Sciatic nerve (tissue), 2 donors: Measurements from ENCODE around the gene BTAF1. TPM values are rescaled to one million over a fixed set of nuclear protein-coding genes. Genes with fewer than 3 reads are reported as not detected.
A peak's percentile ranks its signal among the peaks of the same experiment; 100 is the strongest.

ENCODE experiments used
- ATAC-seq: fragments of 200-7000 bp; cut with Tn5 transposase; one replicate; pipeline ENCODE4 v1.9.1; 2020; ENCODE audit warnings: mild to moderate bottlenecking, moderate library complexity
- DNase-seq: peaks from one replicate; pipeline ENCODE4 v3.0.0-alpha.2; 2020; ENCODE audit warnings: low spot score
- intact Hi-C: fragments of 100-400 bp; cut with DNase I; formaldehyde crosslinking; loops from one replicate; pipeline ENCODE4 v1.14.2; 2022
- total RNA-seq: library from RNA; stranded (reverse); fragmentation: NEBNext Ultra II Directional; extraction: Animal tissue kit (Norgen Biotek cat#: 25700); gene quantifications from one replicate; pipeline ENCODE4 v1.2.1, GENCODE V29; 2021
- donor health status: DM: no; HTN: no; CAD: no.
- donor health status: DM: no; HTN: no; CAD: no.

Gene BTAF1
- total RNA-seq, 1 donor from 2014 or later = 57.1 TPM

DNA sequence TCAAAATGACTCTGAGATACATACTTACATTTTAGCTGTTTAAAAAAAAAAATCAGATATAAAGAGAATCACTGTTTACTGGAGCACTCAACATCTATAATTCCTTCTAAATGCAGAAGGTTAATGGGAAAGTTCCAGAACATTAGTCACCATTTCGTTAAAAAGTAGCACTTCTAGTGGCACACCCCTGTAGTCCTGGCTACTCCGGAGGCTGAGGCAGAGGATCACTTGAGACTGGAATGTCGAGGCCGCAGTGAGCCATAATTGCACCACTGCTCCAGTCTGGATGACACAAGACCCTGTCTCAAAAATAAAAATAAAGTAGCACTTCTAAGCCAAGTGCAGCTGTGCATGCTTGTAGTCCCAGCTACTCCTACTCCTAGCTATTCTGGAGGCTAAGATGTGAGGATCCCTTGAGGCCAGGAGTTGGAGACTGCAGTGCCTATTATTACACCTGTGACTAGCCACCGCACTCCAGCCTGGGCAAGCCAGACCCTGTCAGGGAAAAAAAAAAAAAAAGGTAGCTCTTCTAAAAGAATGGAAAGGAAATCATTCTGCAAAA is 16.5 kb upstream of the BTAF1 start:
- intact Hi-C loops = no loop called here
- DNase-seq (no peak), ATAC-seq (no peak)

DNA sequence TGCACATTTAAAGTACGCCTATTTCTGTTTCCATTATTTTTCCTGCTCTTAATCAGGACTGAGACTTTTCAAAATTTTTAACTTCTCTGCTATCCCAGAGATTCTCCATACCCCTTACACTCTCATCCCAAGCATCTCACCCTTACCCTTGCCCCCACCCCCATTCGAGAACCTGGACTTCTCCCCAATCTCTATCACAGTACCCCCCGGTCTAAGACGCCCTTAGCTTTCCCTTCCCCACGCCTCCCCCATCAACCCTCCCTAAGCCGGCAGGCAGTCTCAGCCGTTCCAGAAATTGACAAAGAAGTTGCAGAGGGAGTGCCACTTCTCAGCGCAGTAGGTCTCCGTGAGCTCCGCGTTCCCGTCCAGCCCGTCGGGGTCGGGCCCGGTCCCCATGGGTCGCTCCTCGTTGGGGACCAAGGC is 15.6 kb upstream of the BTAF1 start:
- no peak for DNase-seq
- ATAC-seq = peak; percentile 31
- intact Hi-C loops = no loop called here

DNA sequence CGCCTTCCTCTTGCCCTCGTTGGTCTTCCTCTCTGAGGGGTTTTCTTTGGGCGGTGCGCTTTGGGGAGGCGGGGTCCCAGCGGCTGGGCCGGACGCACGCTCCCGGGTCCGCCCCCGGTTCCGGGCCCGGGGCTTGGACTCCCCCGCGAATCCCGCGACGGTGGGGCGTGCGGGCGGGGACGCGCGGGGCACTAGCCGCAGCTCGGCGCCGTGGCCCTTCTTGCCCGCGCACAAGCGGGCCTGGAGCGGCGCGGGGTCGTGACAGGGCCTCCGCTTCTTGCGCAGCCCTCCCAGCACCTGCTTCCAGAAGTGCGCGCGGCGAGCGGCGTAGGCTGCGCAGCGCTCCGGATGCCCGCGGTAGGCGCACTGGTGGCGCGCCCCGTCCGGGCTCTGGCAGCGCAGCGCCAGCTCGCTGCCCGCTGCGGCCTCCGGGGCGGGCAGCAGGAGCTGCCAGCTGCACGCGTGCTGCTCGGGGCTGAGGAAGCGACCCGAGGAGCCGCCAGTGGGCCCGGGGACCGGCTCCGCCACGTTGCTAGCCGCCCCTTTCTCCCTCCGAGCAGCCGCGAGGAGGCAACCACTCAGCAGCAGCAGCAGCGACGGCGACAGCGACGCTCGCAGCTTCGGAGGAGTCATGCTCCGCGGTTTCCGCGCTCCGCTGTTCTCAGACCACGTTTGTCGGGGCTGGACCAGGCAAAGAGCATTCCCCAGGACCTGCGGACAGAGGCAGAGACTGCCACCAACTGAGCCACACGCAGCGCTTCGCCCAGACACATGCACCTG is 15.0 kb upstream of the BTAF1 start:
- DNase-seq (peak; percentile 79), ATAC-seq (peak; percentile 94)
- intact Hi-C loops = no loop called here

DNA sequence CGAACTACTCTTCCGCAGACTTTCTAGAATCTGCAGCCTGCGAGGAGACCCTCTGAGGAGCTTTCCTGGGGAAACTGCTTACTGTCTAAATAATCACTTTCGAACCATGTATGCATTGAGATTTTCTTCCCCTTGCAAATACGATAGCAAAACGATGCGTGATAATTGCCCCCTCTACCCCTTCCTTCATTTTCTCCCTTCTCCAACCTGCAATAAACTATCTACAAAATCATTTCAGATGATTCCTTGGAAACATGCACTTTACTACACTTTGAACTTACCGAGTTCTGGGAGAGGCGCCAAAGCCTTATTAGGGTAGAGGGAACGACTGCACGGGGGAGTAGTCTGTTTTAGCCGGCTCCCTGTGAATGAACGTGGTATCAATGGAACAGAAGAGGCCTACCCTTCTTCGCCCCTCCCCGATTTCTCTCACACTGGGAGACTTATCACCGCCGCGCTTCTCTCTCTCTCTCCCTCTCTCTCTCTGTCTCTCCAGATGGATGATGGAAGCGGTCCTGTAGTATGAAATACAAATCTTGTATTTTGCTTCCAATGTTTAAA is 14.4 kb upstream of the BTAF1 start, which contains the start of gene FGFBP3:
TSS of gene FGFBP3 (minus strand) at position 370 of the 561 bp plus-strand sequence. CDS start 517 bp downstream, outside the sequence.
- peak; percentile 77 for ATAC-seq
- DNase-seq = no peak
- intact Hi-C loops = no loop called here

DNA sequence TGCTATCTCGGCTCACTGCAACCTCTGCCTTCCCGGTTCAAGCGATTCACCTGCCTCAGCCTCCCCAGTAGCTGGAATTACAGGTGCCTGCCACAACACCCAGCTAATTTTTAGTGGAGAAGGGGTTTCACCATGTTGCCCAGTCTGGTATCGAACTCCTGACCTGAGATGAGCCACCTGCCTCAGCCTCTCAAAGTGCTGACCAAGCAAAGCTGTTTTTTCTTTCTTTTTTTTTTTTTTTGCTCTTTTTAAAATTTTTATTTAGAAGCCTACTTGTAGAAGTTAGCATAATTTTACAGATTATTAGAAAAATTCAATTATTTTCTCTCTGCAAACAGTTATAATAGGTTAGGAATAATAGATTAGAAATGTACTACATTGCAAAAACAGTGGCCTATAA is 13.1 kb upstream of the BTAF1 start:
- ATAC-seq = no peak
- intact Hi-C loops = no loop called here
- DNase-seq = no peak

DNA sequence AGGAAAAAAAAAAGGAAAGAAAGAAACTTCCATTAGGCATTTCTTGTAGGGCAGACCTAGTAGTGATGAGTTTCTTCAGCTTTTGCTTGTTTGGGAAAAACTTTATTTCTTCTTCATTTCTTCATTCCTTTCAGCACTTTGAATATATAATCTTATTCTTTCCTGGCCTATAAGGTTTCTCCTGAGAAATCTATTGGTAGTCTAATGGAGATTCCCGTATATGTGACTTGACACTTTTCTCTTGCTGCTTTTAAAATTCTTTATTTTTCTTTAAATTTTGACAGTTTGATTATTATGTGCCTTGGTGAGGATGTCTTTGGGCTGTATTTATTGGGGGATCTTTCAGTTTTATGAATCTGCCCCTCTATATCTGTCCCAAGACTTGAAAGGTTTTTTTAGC is 3.9 kb upstream of the BTAF1 start:
- intact Hi-C loops = no loop called here
- ATAC-seq (no peak), DNase-seq (no peak)

DNA sequence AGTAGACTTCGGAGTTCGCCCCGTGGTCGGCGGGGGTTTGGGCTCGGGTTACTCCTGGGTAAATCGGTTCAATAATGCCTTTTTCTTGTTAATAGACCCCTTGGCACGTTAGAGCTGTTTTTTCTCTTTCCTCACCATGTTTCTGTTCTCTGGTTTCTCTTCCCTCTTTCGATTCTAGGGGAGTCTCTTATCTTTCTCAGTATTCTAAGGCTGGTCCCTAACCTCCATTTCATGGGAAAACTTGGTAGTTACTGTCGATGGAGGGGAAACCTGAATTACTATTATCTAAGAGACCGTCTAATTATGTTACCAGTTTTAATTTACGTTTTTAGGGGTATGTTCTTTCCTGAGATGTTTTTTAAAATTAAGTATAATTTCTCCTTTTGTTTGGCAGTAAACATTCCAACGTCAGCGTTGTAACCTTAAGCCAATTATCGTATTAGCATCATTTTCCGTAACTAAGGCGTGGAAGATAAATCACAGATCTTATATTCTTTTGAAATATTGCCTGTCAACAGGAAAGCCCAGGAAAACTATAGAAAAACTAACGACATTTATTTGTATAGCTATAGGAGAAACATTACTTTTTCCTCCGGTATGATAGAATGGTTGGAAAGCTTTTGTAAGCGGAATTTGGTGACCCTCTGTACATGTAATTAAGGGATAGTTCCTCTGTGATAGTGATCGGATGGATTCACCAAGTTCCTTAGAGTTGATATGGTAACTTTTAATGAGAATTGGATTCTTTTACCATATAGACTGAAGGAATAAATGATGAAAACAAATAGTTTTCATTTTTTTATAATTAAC is 847 bp downstream of the BTAF1 start:
- intact Hi-C loops = no loop called here
- no peak for DNase-seq
- peak; percentile 9 for ATAC-seq

DNA sequence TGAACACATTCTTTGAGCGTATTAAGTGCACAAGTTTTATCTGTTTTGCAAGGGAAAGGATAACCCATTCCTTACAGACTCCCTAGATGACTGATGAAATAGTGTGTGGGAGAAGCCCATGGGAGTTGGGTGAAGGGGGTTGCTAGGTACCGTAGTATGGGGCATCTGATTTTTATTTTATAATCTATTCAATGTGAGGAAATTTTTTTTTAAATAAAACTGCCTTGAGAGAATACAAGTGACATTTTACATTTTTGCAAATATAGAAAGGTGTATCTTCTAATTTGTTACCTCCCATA is 1.4 kb downstream of the BTAF1 start:
- DNase-seq = no peak
- ATAC-seq = no peak
- intact Hi-C loops = no loop called here

DNA sequence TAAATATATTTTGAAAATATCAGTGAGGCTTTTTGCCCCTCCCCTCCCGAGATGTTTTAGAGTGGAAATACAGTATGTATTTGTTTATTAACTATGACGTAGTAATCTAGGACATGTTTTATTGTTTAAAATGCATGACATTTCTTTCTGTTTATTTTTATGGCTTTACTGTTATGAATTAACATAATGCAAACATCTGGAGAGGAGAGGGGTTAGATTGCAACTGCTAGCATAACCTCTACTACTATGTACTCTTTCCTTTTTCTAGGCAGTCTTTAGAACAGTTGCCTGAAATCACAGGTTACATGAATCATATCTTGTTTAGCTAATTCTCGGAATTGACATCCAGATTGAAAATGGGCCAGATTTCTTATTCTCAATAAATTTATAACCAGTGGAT is 7.4 kb downstream of the BTAF1 start:
- DNase-seq (no peak), ATAC-seq (no peak)
- intact Hi-C loops = no loop called here

DNA sequence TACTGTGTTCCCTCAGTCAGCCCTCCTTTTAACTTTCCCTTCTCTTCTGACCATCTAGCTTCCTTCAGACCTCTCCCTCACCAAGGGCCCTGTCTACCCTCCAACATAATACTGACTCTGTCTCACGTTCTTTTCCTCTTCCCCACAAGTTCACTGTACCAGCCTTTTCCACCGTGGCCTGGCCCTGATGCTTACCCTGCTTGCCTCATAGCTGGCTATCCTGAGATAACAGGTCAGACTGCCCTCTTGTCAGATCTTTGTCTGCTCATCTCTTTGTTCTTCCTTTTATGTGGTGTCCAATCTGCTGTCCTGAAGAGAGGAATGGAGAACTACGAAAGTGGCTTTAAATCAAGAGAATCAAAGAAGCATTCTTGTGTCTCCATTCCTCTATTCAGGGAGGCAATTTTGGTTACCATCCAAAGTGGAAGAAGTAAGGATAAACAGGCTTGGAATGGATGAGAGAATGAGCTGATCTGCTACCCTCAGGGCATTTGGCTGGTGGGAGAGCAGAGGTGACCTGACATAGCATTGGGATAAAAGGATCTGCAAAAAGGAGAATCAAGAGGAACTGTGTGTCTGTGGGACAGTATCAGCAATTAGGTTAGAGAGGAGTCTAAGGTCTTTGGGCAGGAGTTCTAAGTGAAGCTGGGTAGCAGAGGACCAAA is 8.1 kb downstream of the BTAF1 start:
- ATAC-seq (no peak), DNase-seq (no peak)
- intact Hi-C loops = no loop called here

DNA sequence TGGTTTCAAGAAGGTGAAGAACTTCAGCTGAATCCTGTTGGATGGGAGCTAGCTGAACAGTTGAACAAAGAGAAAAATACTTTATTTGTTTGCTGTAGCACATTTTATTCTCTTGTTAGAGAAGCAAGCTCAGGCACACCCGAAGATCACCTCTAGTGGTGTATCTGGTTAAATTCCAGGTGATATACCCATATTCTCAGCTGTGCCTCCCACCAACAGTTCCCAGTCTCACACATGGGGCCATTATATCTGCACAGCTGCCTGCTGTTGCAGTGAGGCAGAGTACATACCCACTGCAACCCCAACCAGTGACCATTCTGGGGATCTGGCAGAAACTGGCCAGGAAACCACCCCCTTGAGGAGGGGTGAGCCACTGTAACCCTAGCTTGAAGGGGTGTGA is 9.2 kb downstream of the BTAF1 start:
- DNase-seq (no peak), ATAC-seq (no peak)
- intact Hi-C loops = no loop called here

DNA sequence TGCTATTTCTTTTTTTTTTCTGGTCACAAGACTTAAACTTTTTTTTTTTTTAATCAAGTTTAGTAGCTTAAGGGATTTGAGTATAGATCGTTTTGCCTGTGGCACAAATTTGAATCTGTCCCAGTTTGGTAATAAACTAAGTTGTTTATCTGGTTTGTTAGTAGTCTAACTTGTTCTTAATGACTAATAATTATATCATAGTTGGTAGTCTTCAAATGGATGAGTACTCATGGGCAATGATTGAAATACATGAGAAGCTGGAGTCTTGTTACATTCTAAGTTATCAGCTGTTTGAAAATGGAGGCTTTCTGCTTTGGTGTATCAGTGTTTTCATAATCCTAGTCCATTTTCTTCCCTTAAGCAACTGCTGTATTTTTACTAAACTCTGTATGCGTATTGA is 12.3 kb downstream of the BTAF1 start:
- intact Hi-C loops = no loop called here
- no peak for DNase-seq
- ATAC-seq = no peak

DNA sequence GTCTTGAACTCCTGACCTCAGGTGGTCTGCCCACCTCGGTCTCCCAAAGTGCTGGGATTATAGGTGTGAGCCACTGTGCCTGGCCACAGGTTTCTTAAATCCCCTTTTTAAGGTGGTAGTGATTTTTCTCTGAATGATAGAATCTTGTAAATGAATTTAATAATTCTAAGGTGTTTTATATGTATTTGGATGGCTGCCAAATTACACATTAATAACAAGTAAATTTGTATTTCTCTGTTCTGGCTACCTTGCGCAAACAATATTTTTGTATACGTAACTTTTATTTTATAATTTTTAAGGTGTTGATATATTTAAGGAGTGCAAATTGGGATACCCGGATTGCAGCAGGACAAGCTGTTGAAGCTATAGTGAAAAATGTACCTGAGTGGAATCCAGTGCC is 16.1 kb downstream of the BTAF1 start:
- DNase-seq = no peak
- no peak for ATAC-seq
- intact Hi-C loops = no loop called here

DNA sequence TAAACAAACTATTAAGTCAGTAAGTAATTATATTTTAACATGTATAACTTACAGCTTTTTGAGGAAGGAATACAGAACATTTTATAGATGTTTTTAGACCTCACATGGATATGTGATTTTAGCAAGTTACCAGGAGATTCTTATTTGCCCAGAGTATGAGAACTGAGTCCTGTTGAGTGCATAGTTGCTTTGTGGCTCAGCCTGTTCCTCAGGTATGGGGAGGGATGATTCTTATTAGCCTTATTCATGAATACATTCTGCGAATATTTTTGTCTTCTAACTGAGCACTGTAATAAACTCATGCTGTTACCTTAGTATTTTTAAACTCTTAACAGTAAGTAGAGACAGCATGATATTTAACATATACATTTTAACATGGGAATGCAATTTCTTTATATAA is 17.9 kb downstream of the BTAF1 start:
- DNase-seq (no peak), ATAC-seq (no peak)
- intact Hi-C loops = no loop called here

DNA sequence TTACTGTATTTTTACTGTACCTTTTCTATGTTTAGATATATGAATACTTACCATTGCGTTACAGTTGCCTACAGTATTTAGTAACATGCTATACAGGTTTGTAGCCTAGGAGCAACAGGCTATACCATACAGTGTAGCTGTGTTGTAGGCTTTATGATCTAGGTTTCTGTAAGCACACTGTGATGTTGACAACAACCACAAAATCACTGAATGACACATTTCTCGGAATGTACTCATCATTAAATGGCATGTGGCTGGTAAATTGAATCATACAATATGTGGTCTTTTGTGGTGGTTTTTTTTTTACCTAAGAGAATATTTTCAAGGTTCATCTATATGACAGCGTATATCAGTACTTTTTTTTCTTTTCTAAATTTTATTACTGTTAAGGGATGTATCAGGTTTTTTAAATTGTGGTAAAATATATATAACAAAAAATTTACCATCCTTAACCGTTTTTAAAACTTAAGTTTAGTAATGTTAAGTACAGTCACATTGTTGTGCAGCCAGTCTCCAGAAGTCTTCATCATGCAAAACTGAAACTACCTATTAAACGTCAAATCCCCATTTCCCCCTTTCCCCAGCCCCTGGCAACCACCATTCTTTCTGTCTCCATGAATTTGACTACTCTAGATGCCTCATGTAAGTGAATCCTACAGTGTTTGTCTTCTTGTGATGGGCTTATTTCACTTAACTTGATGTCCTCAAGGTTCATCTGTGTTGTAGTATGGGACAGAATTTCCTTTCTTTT is 21.5 kb downstream of the BTAF1 start:
- ATAC-seq (no peak), DNase-seq (no peak)
- intact Hi-C loops = no loop called here

DNA sequence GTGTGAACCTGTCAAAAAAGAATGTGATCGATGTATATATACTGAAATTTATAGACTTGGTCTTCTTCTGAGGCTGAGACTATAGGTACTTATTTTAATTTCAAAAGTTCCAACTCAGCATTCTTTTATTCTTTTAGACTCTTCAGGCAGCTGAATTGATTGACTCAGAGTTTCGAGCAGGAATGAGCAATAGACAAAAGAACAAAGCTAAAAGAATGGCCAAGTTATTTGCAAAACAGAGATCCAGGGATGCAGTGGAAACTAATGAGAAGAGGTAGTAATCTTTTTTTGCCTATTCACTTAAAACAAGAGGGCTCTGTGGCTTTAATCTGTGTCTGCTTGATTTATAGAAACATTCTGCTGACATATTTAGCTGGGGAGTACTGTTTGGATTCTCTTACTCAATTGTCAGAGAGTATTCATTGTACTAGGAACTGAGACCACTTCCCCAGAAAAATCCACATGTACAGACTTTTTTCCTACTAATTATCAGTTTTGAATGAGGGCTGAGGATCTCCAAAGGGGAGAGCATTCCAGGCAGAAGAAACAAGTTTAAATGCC is 30.1 kb downstream of the BTAF1 start:
- intact Hi-C loops = no loop called here
- ATAC-seq (no peak), DNase-seq (no peak)

DNA sequence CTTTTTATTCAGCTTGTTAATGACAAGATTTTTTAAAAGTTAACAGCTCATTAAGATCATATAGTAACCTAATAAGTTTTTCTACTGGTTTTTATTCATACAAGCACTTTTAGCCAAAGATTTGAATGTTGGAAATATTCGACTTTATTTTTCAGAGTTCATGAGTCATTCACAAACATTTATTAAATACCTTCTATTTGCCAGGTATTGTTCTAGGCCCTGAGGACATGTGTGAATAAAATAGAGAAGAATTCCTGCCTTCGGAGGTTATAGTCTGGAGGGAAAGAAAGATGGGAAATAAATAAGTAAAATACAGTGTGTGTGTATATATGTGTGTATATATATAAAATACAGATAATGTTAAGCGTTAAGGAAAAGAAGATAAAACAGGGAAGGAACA is 31.5 kb downstream of the BTAF1 start:
- DNase-seq (no peak), ATAC-seq (no peak)
- intact Hi-C loops = no loop called here

DNA sequence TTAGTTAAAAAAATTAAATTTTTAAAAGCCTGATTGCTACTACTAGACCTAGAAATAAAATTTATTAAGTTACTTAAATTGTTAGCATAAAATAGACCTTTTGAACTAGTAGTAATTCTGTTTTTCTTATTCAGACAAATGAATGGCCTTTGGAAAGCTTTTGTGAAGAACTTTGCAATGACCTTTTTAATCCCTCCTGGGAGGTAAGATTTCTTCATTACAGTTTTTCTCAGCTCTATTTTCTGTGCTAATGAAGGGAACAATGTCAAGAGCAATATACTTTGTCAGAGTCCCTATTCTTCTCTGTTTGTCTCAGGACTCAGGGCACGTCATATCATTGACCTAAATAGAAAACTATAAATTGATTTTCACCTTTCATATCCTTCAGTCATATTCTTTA is 33.5 kb downstream of the BTAF1 start:
- intact Hi-C loops = no loop called here
- ATAC-seq (no peak), DNase-seq (no peak)

DNA sequence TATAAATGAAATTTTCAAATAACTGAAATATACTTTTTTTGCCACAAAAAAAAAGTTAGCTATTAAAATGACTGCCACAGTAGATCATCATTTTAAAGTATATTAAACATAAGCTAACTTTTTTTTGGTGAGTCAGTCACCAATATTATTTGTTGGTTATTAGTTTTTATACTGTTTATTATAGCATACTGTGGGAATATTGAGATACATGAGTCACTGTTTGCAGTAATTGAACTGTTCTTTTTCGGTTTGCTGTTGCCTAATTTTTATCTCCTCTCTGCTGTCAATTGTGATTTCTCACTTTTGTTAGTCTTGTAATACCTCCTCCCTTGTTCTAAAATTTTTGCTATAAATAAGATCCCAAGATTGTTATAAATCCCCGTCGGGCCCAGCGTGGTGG is 45.7 kb downstream of the BTAF1 start:
- DNase-seq = no peak
- intact Hi-C loops = no loop called here
- no peak for ATAC-seq
